GM21381 (cell line): ENCODE measurements around the gene GLB1L.
A peak's percentile ranks its signal among the peaks of the same experiment; 100 is the strongest.
"Not testable (repeated sequence)": the region's sequence is repeated elsewhere in the genome, so short reads cannot be mapped to it uniquely, and the experiment has no call there.

ENCODE experiments used
- ATAC-seq: cut with Tn5 transposase; IDR thresholded peaks from one replicate; pipeline ENCODE4 v1.9.1; 2021; ENCODE audit warnings: mild to moderate bottlenecking, moderate library complexity; ENCODE audit not compliant: unreplicated experiment

The GLB1L gene

GRCh38 chr2:219281588-219281987 is 36.3 kb upstream of the GLB1L start:
- no peak for ATAC-seq

- ATAC-seq, result no peak
Measured at GRCh38 chr2:219280651-219281050, 35.4 kb upstream of the GLB1L start.

- ATAC-seq, result no peak
Measured at GRCh38 chr2:219279916-219280516, 34.8 kb upstream of the GLB1L start.

DNA sequence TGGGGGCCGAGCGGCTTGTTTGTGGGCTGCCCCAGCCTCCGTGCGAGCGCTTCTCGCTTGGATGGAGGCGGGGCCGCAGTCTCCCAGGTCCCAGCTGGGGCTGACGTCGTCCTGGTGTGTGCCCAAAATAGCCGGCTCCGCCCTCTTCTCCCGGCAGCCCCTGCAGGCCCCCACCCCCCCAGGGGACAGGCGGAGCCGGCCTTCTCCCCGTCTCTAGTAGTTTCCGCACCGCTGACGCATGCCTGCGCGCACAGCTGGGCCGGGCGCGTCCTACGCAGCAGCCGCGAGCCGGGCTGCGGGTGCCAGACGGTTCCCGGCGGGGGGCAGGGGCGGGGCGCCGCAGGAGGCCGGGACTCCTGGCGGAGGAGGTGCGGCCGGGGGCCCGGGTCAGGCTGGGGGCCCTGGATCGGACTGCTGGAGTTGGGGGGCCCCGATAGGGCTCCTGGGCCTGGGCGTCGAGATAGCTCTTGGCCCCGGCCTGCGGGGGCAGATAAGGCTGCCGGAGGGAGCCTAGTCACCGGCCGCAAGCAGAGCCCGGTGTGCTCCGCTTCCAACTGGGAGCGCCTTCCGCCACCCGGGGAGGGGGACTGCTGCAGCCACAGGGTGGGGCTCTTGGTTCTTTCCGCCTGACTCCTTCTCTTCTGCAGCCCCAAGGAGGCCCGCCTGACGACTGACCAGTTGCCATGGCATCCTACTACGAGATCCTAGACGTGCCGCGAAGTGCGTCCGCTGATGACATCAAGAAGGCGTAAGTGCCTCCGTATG is 34.1 kb upstream of the GLB1L start, which contains the start of gene DNAJB2:
TSS of gene DNAJB2 (plus strand) at position 216 of the 765 bp plus-strand sequence. CDS start at position 684, 468 bp downstream.
- peak; percentile 83 for ATAC-seq

DNA sequence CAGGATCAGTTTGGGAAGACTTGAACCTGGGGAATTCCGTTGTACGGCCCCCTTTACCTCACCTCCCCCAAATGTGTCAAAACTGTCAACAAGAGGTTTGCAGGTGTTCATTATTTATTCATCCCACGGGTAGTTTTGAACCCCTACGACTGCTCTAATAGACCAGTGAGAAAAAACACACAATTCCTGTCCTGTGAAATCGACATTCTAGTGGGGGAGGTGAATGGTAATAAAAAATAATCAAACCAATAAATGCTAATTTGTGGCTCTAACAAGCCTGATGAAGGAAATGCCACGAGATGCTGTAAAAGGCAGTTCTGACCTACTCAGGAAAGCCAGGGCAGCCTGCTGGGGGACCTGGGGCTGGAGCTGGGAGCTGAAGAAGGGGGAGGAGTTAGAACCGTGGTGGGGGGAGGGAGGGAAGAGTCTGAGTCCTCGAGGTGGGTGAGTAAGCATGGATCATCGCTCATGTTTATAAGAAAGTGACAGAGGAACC is 33.5 kb upstream of the GLB1L start:
- ATAC-seq, result no peak

DNA sequence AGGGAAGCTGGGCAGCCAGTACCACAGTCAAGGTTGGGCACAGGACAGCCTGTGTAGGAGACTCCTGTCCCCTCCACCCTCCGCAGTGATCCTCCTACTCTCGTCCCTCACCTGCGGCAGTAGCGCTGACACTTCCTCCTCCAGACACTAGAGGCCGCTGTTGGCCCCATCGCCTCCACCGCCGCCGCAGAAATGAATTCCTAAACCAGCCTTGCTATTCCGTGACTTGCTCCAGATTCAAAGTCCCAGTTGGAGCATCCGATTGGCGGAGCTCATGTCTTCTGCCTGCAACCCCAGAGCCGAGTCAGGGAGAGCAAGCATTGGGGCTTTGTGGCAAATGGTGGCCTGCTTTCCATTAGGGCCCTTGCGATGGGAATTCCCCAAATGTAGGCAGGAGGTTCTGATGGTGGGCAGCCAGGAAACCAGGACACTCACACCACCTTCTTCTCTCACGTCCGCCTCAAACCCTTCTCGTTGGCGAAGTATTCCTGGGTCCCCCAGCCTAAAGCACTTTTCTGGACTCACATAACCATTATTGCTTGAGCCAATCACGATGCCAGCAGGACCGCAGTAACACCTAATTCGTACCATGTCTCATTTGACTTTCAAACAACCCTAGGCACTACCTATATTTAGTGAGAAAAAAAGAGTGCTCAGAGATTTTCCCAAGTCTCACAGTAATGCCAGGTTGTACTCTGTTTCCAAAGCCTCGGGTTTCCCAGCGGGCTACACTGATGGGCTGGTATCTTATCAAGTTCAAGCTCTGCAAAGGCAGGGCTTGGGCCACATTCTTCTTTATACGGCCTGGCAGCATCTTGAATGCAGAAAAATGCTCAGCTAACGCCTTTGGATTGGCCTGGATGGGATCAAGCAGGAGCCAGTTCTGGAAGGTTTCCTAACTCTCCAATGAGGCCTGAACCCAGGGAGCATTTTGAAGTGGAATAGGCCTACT is 32.7 kb upstream of the GLB1L start:
- peak; percentile 18 for ATAC-seq

GRCh38 chr2:219274361-219274921 is 29.2 kb upstream of the GLB1L start:
- no peak for ATAC-seq

GRCh38 chr2:219273937-219274336 is 28.7 kb upstream of the GLB1L start:
- ATAC-seq, result no peak

DNA sequence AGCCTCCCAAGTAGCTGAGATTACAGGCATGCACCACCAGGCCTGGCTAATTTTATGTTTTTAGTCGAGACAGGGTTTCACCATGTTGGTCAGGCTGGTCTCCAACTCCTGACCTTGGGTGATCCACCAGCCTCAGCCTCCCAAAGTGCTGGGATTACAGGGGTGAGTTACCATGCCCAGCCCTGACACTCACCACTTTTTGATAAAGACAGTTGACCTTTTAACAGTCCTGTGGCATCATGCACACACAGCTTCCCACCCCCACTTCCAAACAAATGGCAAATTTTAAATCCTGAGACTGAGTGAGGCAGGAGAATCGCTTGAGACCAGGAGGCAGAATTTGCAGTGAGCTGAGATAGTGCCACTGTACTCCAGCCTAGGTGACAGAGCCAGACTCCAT is 27.8 kb upstream of the GLB1L start:
- ATAC-seq, result no peak

- ATAC-seq, result no peak
Measured at GRCh38 chr2:219272356-219272755, 27.1 kb upstream of the GLB1L start.

DNA sequence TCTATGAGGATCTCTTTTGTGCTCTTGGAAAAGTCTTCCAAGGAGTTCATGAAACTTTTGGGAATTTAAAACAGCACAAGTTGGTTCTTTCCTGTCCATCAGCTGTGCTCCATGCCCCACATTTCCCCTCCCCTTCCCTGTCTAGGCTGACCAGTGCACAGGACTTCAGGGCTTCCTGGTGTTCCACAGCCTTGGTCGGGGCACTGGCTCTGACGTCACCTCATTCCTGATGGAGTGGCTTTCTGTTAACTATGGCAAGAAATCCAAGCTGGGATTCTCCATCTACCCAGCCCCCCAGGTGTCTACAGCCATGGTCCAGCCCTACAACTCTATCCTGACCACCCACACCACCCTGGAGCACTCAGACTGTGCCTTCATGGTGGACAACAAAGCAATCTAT is 25.8 kb upstream of the GLB1L start:
- ATAC-seq, result no peak

DNA sequence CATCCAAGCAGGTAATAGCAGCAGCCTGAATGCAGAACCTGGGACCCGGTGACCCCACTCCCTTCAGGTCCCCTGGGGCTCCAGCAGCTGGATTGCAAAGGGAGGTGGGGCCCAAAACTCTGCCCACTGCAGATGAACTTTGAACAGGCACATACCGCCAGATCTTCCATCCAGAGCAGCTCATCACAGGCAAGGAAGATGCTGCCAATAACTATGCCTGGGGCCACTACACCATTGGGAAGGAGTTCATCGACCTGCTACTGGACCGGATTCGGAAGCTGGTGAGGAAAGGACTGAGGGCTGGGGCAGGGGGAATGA is 24.8 kb upstream of the GLB1L start:
- ATAC-seq, result no peak

DNA sequence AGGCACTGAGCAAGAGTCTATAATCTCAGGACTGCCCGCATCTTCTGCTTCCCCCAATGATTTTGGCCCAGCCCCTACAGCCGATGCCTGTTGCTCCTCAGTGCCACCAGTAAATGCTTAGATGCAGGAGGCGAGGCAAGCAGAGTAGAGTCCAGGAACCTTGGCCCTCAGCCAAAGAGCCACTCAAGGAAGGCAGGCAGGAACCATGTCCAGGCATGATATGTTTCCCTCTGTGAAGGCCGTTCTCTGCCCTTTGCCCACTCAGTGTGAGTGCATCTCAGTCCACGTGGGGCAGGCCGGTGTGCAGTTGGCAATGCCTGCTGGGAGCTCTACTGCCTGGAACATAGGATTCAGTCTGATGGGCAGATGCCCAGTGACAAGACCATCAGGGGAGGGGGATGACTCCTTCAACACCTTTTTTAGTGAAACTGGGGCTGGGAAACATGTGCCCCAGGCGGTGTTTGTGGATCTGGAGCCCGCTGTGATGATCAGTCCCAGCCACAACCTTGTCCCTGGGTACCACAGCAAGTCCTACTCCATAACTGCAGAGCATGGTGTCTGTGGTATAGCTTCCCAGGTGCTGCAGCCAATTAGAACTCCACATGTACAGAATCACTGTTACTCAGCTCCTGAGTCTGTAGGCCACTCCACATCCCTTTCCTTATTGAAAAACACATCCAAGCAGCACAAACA is 24.3 kb upstream of the GLB1L start:
- no peak for ATAC-seq

GRCh38 chr2:219268294-219268693 is 23.1 kb upstream of the GLB1L start:
- no peak for ATAC-seq

- ATAC-seq, result no peak
Measured at GRCh38 chr2:219266886-219267285, 21.6 kb upstream of the GLB1L start.

GRCh38 chr2:219266232-219266631 is 21.0 kb upstream of the GLB1L start:
- no peak for ATAC-seq

GRCh38 chr2:219261024-219261855 is 16.0 kb upstream of the GLB1L start:
- no peak for ATAC-seq

DNA sequence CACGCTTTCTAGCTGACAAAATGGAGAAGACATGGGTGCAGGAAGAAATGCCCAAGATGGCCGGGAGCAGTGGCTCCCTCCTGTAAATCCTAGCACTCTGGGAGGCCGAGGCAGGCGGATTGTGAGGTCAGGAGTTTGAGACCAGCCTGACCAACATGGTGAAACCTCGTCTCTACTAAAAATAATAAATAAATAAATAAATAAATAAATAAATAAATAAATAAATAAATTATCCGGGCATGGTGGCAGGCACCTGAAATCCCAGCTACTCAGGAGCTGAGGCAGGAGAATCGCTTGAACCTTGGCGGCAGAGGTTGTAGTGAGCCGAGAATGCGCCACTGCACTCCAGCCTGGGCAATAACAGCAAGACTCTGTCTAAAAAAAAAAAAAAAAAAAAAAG is 13.7 kb upstream of the GLB1L start:
- ATAC-seq, result not testable (repeated sequence)

- peak; percentile 31 for ATAC-seq
Measured at GRCh38 chr2:219254590-219255201, 9.5 kb upstream of the GLB1L start.
